Measurements from ENCODE around the gene PGAM5. TPM values are rescaled to one million over a fixed set of nuclear protein-coding genes. Genes with fewer than 3 reads are reported as not detected.

PGAM5 gene
- total RNA-seq, 6 donors from 2014 or later, result 16.8 to 38.6 (median 23.3) TPM

DNA sequence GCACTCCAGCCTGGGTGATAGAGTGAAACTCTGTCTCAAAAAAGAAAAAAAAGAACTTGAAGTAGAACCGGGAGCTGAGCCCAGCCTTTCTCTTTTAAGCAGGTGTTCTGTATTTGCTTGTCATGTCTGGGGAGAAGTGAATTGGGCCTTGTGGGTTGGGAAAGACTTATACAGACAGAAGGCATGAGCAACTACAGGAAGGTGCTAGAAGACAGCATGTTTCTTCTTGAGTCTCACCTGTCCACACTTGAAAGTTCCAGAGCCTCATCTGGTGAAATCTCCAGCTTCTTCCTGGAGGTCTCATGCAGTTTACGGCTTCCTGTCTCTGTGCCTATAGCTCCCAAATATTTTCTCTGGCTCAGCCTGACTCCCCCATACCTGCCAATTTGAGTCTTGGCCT is 2.5 kb downstream of the PGAM5 start:
- TF ChIP-seq CTCF (IDR thresholded peaks at IDR 0.05) (no peak), EP300 (IDR thresholded peaks at IDR 0.05) (no peak), POLR2A (IDR thresholded peaks at IDR 0.05) (no peak), POLR2AphosphoS5 (IDR thresholded peaks at IDR 0.05) (no peak)
- 75 to 78% methylated on average over 2 of the region's 2 CpGs for WGBS, 2 donors
- peaks cover 5 to 34% (median 25%) of the 10 kb centered on the region in 4 donors for H3K36me3 ChIP-seq
- H3K9me3 ChIP-seq, result no peaks in the 10 kb centered on the region
- DNase-seq (no peak), ATAC-seq (ENCODE audit: low FRiP score in 2 of 2) (no peak)
- H3K27ac ChIP-seq, result no peak overlapping the region
- no peak overlapping the region for H3K4me3 ChIP-seq
- H3K27me3 ChIP-seq, result no peaks in the 10 kb centered on the region
- peaks cover 13 to 25% (median 21%) of the 10 kb centered on the region in 4 donors for H3K4me1 ChIP-seq

GRCh38 chr12:132715874-132716273 is 5.2 kb downstream of the PGAM5 start:
- Histone ChIP-seq H3K27me3 (no peaks in the 10 kb centered on the region), H3K4me3 (no peak overlapping the region), H3K4me1 (peaks cover 11 to 17% (median 14%) of the 10 kb centered on the region in 4 donors), H3K36me3 (peaks cover 5 to 59% (median 41%) of the 10 kb centered on the region in 4 donors), H3K27ac (no peak overlapping the region), H3K9me3 (no peaks in the 10 kb centered on the region)
- ATAC-seq (ENCODE audit: low FRiP score in 2 of 2) (no peak), DNase-seq (no peak)
- TF ChIP-seq POLR2A (IDR thresholded peaks at IDR 0.05), result no peak
- TF ChIP-seq EP300 (IDR thresholded peaks at IDR 0.05), result no peak
- no peak for TF ChIP-seq CTCF (IDR thresholded peaks at IDR 0.05)
- WGBS, 2 donors, result 85 to 91% methylated on average over 9 of the region's 9 CpGs

DNA sequence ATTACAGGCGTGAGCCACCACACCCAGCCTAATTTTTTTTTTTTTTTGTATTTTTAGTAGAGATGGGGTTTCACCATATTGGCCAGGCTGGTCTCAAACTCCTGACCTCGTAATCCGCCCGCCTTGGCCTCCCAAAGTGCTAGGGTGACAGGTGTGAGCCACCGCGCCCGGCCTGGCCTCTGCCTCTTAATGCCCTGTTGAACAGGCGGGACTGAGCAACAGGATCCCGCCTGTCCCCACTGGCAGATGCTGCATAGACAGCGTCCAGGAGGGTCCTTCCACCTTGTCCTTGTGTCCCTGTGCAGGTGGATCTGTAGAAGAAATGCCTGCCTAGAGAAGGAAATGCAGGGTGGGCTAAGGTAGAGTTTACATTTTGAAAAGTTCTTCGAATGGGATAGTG is 5.7 kb downstream of the PGAM5 start:
- no peak for TF ChIP-seq POLR2AphosphoS5 (IDR thresholded peaks at IDR 0.05)
- no peak for TF ChIP-seq POLR2A (IDR thresholded peaks at IDR 0.05)
- no peak for TF ChIP-seq CTCF (IDR thresholded peaks at IDR 0.05)
- no peak for TF ChIP-seq EP300 (IDR thresholded peaks at IDR 0.05)
- Histone ChIP-seq H3K9me3 (no peaks in the 10 kb centered on the region), H3K27me3 (no peaks in the 10 kb centered on the region), H3K27ac (no peak overlapping the region), H3K4me3 (no peak overlapping the region), H3K4me1 (peaks cover 10 to 14% (median 11%) of the 10 kb centered on the region in 4 donors), H3K36me3 (peaks cover 5 to 63% (median 46%) of the 10 kb centered on the region in 4 donors)
- WGBS, 2 donors, result 74 to 93% methylated on average over 11 of the region's 11 CpGs
- no peak for DNase-seq
- ATAC-seq (ENCODE audit: low FRiP score in 2 of 2), result no peak

GRCh38 chr12:132717011-132717410 is 6.4 kb downstream of the PGAM5 start:
- no peaks in the 10 kb centered on the region for H3K9me3 ChIP-seq
- 89 to 94% methylated on average over 15 to 17 of the region's 17 CpGs for WGBS, 2 donors
- peaks cover 5 to 70% (median 51%) of the 10 kb centered on the region in 4 donors for H3K36me3 ChIP-seq
- DNase-seq, result no peak
- no peaks in the 10 kb centered on the region for H3K27me3 ChIP-seq
- TF ChIP-seq EP300 (IDR thresholded peaks at IDR 0.05), result no peak
- no peak for TF ChIP-seq POLR2AphosphoS5 (IDR thresholded peaks at IDR 0.05)
- no peak for TF ChIP-seq POLR2A (IDR thresholded peaks at IDR 0.05)
- TF ChIP-seq CTCF (IDR thresholded peaks at IDR 0.05), result no peak
- peaks cover 3 to 8% (median 5%) of the 10 kb centered on the region in 4 donors for H3K4me1 ChIP-seq
- ATAC-seq (ENCODE audit: low FRiP score in 2 of 2), result no peak
- H3K4me3 ChIP-seq, result no peak overlapping the region
- no peak overlapping the region for H3K27ac ChIP-seq
